Measurements from ENCODE around the gene COPS2. TPM values are rescaled to one million over a fixed set of nuclear protein-coding genes. Genes with fewer than 3 reads are reported as not detected.

Gene COPS2
- total and polyA plus RNA-seq, 8 donors, result 59.9 to 124 (median 93.2) TPM

- intact Hi-C loops (cut with DNase I), result no loop called here
- Histone ChIP-seq H3K9me3 (no peaks in the 10 kb centered on the region), H3K36me3 (peaks cover 0 to 97% of the 10 kb centered on the region in 2 donors), H3K27ac (no peak overlapping the region), H3K4me1 (no peaks in the 10 kb centered on the region), H3K27me3 (no peaks in the 10 kb centered on the region), H3K4me3 (no peak overlapping the region)
- DNase-seq (no peak), ATAC-seq (no peak)
- no peak for TF ChIP-seq CTCF (IDR thresholded peaks at IDR 0.05)
Measured at GRCh38 chr15:49135911-49136310, 19.5 kb downstream of the COPS2 start.

- no peaks in the 10 kb centered on the region for H3K9me3 ChIP-seq
- TF ChIP-seq CTCF (IDR thresholded peaks at IDR 0.05), result no peak
- DNase-seq, result no peak
- intact Hi-C loops (cut with DNase I), result no loop called here
- no peaks in the 10 kb centered on the region for H3K4me1 ChIP-seq
- no peaks in the 10 kb centered on the region for H3K27me3 ChIP-seq
- H3K4me3 ChIP-seq, result no peak overlapping the region
- no peak for ATAC-seq
- no peak overlapping the region for H3K27ac ChIP-seq
- H3K36me3 ChIP-seq, result peaks cover 0 to 100% of the 10 kb centered on the region in 2 donors
Measured at GRCh38 chr15:49135342-49135857, 20.0 kb downstream of the COPS2 start.

GRCh38 chr15:49134683-49135341, 20.6 kb downstream of the COPS2 start:
- Histone ChIP-seq H3K27ac (no peak overlapping the region), H3K27me3 (no peaks in the 10 kb centered on the region), H3K4me1 (no peaks in the 10 kb centered on the region), H3K9me3 (no peaks in the 10 kb centered on the region), H3K4me3 (no peak overlapping the region), H3K36me3 (peaks cover 0 to 100% of the 10 kb centered on the region in 2 donors)
- ATAC-seq (no peak), DNase-seq (no peak)
- intact Hi-C loops (cut with DNase I), result no loop called here
- no peak for TF ChIP-seq CTCF (IDR thresholded peaks at IDR 0.05)

GRCh38 chr15:49131403-49131802, 24.0 kb downstream of the COPS2 start:
- DNase-seq (no peak), ATAC-seq (no peak)
- Histone ChIP-seq H3K9me3 (no peaks in the 10 kb centered on the region), H3K27me3 (no peaks in the 10 kb centered on the region), H3K4me1 (no peaks in the 10 kb centered on the region), H3K27ac (no peak overlapping the region), H3K4me3 (no peak overlapping the region), H3K36me3 (peaks cover 0 to 100% of the 10 kb centered on the region in 2 donors)
- intact Hi-C loops (cut with DNase I), result no loop called here
- no peak for TF ChIP-seq CTCF (IDR thresholded peaks at IDR 0.05)

GRCh38 chr15:49124371-49124770, 31.0 kb downstream of the COPS2 start:
- no peak for ATAC-seq
- Histone ChIP-seq H3K9me3 (no peaks in the 10 kb centered on the region), H3K4me1 (no peaks in the 10 kb centered on the region), H3K27ac (no peak overlapping the region), H3K36me3 (peaks cover 0 to 54% of the 10 kb centered on the region in 2 donors), H3K4me3 (no peak overlapping the region), H3K27me3 (no peaks in the 10 kb centered on the region)
- intact Hi-C loops (cut with DNase I), result no loop called here
- TF ChIP-seq CTCF (IDR thresholded peaks at IDR 0.05), result no peak
- no peak for DNase-seq

Measured in left lung (tissue), 10 donors.